Breast epithelium (tissue), 3 donors: ENCODE measurements around the gene DOCK10.

Source experiments
- POLR2A ChIP-seq: fragments of 450-650 bp; IDR thresholded peaks from one replicate; pipeline ENCODE4 v1.6.1; 2016; ENCODE audit warnings: antibody characterized with exemption, mild to moderate bottlenecking, moderate library complexity
- POLR2AphosphoS5 ChIP-seq, 3 donors: sonication (generic); formaldehyde crosslinking; IDR thresholded peaks; one replicate each; pipeline ENCODE4 v1.6.1; 2017; ENCODE audit warnings: antibody characterized with exemption in 3 of 3
- TF ChIP-seq, protein P1 (sequence below), 3 donors: fragments of 450-650 bp; IDR thresholded peaks; one replicate each; pipeline ENCODE4 v1.5.1; 2016 to 2017; ENCODE audit warnings: antibody characterized with exemption in 3 of 3, mild to moderate bottlenecking in 3 of 3, moderate library complexity in 3 of 3

DNA sequence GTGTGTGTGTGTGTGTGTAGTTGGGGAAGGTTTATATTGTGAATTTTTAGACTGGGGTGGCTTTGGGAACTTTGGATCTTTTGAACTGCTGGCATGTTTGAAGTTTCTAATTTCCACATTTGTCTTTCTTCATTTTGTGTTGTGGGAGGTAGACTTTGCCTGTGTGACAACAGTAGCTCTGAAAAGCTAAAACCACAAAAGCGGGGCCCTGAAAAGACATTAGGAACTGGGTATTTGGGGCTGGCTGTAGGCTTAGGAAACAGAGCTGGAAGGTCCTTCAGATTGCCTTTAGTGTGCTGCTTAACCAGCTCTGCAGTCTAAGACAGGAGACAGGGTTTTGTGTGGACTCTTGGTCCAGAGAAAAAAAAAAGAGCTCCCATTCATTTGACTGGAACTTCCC is 27.2 kb upstream of the DOCK10 start:
- TF ChIP-seq, protein P1, sequence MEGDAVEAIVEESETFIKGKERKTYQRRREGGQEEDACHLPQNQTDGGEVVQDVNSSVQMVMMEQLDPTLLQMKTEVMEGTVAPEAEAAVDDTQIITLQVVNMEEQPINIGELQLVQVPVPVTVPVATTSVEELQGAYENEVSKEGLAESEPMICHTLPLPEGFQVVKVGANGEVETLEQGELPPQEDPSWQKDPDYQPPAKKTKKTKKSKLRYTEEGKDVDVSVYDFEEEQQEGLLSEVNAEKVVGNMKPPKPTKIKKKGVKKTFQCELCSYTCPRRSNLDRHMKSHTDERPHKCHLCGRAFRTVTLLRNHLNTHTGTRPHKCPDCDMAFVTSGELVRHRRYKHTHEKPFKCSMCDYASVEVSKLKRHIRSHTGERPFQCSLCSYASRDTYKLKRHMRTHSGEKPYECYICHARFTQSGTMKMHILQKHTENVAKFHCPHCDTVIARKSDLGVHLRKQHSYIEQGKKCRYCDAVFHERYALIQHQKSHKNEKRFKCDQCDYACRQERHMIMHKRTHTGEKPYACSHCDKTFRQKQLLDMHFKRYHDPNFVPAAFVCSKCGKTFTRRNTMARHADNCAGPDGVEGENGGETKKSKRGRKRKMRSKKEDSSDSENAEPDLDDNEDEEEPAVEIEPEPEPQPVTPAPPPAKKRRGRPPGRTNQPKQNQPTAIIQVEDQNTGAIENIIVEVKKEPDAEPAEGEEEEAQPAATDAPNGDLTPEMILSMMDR (IDR thresholded peaks at IDR 0.05), result no peak
- TF ChIP-seq POLR2AphosphoS5 (IDR thresholded peaks at IDR 0.05), result no peak
- TF ChIP-seq POLR2A, result no peak
